Neural cell (in vitro differentiated cells): ENCODE data around the gene TLCD3A. TPM values are rescaled to one million over a fixed set of nuclear protein-coding genes. Genes with fewer than 3 reads are reported as not detected.
"Not testable (repeated sequence)": the region's sequence is repeated elsewhere in the genome, so short reads cannot be mapped to it uniquely, and the experiment has no call there.

ENCODE experiments used
- H2AFZ ChIP-seq: fragments of 200-600, 300-800 bp; sonication (generic), shearing (Covaris generic); 2 replicates; pipeline ENCODE4 v1.6.0; 2014; ENCODE audit warnings: low read depth, mild to moderate bottlenecking, antibody characterized with exemption, low read length, moderate library complexity
- H3F3A ChIP-seq: fragments of 200-600 bp; shearing (Covaris generic); 2 replicates; pipeline ENCODE4 v1.6.1; 2016; ENCODE audit warnings: mild to moderate bottlenecking, moderate library complexity, mixed read lengths, antibody characterized with exemption, low read length; ENCODE audit not compliant: insufficient read depth, poor library complexity, severe bottlenecking
- H3K27ac ChIP-seq: fragments of 200-600, 300-800 bp; sonication (generic), shearing (Covaris generic); 2 replicates; pipeline ENCODE4 v1.5.1; 2014; ENCODE audit warnings: mild to moderate bottlenecking, low read length, moderate library complexity
- H3K27me3 ChIP-seq: fragments of 300-800, 200-600 bp; sonication (generic), shearing (Covaris generic); 2 replicates; pipeline ENCODE4 v1.6.0; 2014; ENCODE audit warnings: mild to moderate bottlenecking, low read depth, low read length, moderate library complexity; ENCODE audit not compliant: insufficient read depth
- H3K36me3 ChIP-seq: fragments of 300-800, 200-600 bp; sonication (generic), shearing (Covaris generic); 2 replicates; pipeline ENCODE4 v1.5.1; 2014; ENCODE audit warnings: mild to moderate bottlenecking, antibody characterized with exemption, low read length, moderate library complexity; ENCODE audit not compliant: insufficient read depth
- H3K4me2 ChIP-seq: fragments of 300-800, 200-600 bp; sonication (generic), shearing (Covaris generic); 2 replicates; pipeline ENCODE4 v1.6.0; 2014; ENCODE audit warnings: mild to moderate bottlenecking, low read length
- H3K4me3 ChIP-seq: fragments of 300-800, 200-600 bp; sonication (generic), shearing (Covaris generic); 2 replicates; pipeline ENCODE4 v1.5.1; 2014; ENCODE audit warnings: mild to moderate bottlenecking, low read length, moderate library complexity
- H3K79me2 ChIP-seq: fragments of 200-600 bp; shearing (Covaris generic); replicated peaks from 2 replicates; pipeline ENCODE4 v1.6.0; 2014; ENCODE audit warnings: mild to moderate bottlenecking, low read length, moderate library complexity; ENCODE audit not compliant: insufficient read depth
- H3K9ac ChIP-seq: fragments of 300-800, 200-600 bp; sonication (generic), shearing (Covaris generic); 2 replicates; pipeline ENCODE4 v1.6.1; 2016; ENCODE audit warnings: mild to moderate bottlenecking, low read length, mixed read lengths
- H3K9me2 ChIP-seq: fragments of 200-600 bp; shearing (Covaris generic); 2 replicates; pipeline ENCODE4 v1.6.1; 2016; ENCODE audit warnings: mild to moderate bottlenecking, low read length, mixed read lengths; ENCODE audit not compliant: insufficient read depth
- H3K9me3 ChIP-seq: fragments of 200-600, 300-800 bp; sonication (generic), shearing (Covaris generic); 2 replicates; pipeline ENCODE4 v1.6.1; 2016; ENCODE audit warnings: mild to moderate bottlenecking, mixed run types, low read length, moderate library complexity, mixed read lengths
- H4K20me1 ChIP-seq: fragments of 200-600 bp; shearing (Covaris generic); 2 replicates; pipeline ENCODE4 v1.6.1; 2016; ENCODE audit warnings: mild to moderate bottlenecking, mixed run types; ENCODE audit not compliant: insufficient read depth
- CTCF ChIP-seq: fragments of 450-650 bp; IDR thresholded peaks from 2 replicates; pipeline ENCODE4 v1.5.1; 2014; ENCODE audit warnings: antibody characterized with exemption, mild to moderate bottlenecking, moderate library complexity; ENCODE audit not compliant: poor library complexity, severe bottlenecking
- EP300 ChIP-seq: fragments of 450-650 bp; conservative IDR thresholded peaks from 2 replicates; pipeline ENCODE4 v1.6.1; 2014; ENCODE audit warnings: antibody characterized with exemption, mild to moderate bottlenecking, moderate library complexity; ENCODE audit not compliant: poor library complexity, severe bottlenecking
- EZH2 ChIP-seq: fragments of 200-600, 300-800 bp; shearing (Covaris generic), sonication (generic); IDR thresholded peaks from 2 replicates; pipeline ENCODE4 v1.6.1; 2014; ENCODE audit warnings: antibody characterized with exemption, low read length, borderline replicate concordance, mild to moderate bottlenecking; ENCODE audit not compliant: insufficient read depth, poor library complexity, severe bottlenecking
- MXI1 ChIP-seq: fragments of 450-650 bp; conservative IDR thresholded peaks from 2 replicates; pipeline ENCODE4 v1.6.1; 2014; ENCODE audit warnings: antibody characterized with exemption, mild to moderate bottlenecking; ENCODE audit not compliant: poor library complexity, severe bottlenecking
- POLR2AphosphoS5 ChIP-seq: IDR thresholded peaks from 2 replicates; pipeline ENCODE4 v1.6.1; 2012
- RAD21 ChIP-seq: fragments of 450-650 bp; conservative IDR thresholded peaks from 2 replicates; pipeline ENCODE4 v1.6.1; 2014; ENCODE audit warnings: antibody characterized with exemption, mild to moderate bottlenecking, moderate library complexity
- SMC3 ChIP-seq: fragments of 450-650 bp; conservative IDR thresholded peaks from 2 replicates; pipeline ENCODE4 v1.6.1; 2014; ENCODE audit warnings: antibody characterized with exemption, mild to moderate bottlenecking, moderate library complexity; ENCODE audit not compliant: poor library complexity
- TAF1 ChIP-seq: IDR thresholded peaks from 2 replicates; pipeline ENCODE4 v1.6.1; 2012; ENCODE audit warnings: low read depth
- polyA plus RNA-seq: library from polyadenylated mRNA; depleted of rRNA; stranded (reverse); fragments of >200 nt; gene quantifications from 2 replicates; pipeline ENCODE4 v1.2.3, GENCODE V29; 2014

TLCD3A gene
- polyA plus RNA-seq, 1 donor from 2014 or later, result 17.0 TPM

- Histone ChIP-seq H3K36me3 (no peaks in the 10 kb centered on the region), H3K27ac (no peak overlapping the region), H3F3A (no peaks in the 10 kb centered on the region), H3K9me2 (no peaks in the 10 kb centered on the region), H4K20me1 (no peaks in the 10 kb centered on the region), H3K4me3 (no peak overlapping the region), H3K79me2 (peaks cover 9% of the 10 kb centered on the region), H3K27me3 (no peaks in the 10 kb centered on the region), H3K9ac (no peak overlapping the region), H3K4me2 (no peak overlapping the region), H3K9me3 (no peaks in the 10 kb centered on the region), H2AFZ (no peak overlapping the region)
- TF ChIP-seq EP300 (no peak), EZH2 (no peak), TAF1 (no peak), CTCF (no peak), MXI1 (no peak), RAD21 (no peak), SMC3 (no peak), POLR2AphosphoS5 (no peak)
Measured at GRCh38 chr17:789160-789840, 56.9 kb downstream of the TLCD3A start.

- H3K9ac ChIP-seq, H3K79me2 ChIP-seq, H3K4me3 ChIP-seq, H3K4me2 ChIP-seq, H3F3A ChIP-seq, H4K20me1 ChIP-seq, H3K27ac ChIP-seq, H3K9me2 ChIP-seq, H3K9me3 ChIP-seq, H3K36me3 ChIP-seq, H3K27me3 ChIP-seq, H2AFZ ChIP-seq: not testable (repeated sequence)
Measured at GRCh38 chr17:789931-790873, 57.8 kb downstream of the TLCD3A start.

GRCh38 chr17:790874-791247 is 58.5 kb downstream of the TLCD3A start:
- H3K9ac ChIP-seq, H3F3A ChIP-seq, H3K36me3 ChIP-seq, H3K9me3 ChIP-seq, H3K4me2 ChIP-seq, H4K20me1 ChIP-seq, H3K27me3 ChIP-seq, H3K27ac ChIP-seq, H3K4me3 ChIP-seq, H2AFZ ChIP-seq, H3K9me2 ChIP-seq, H3K79me2 ChIP-seq: not testable (repeated sequence)
